T-helper 1 cell treated with Interleukin-12 subunit alpha and Interleukin-12 subunit beta and Interleukin-4 antibody, amounts not matched to agents 30 μg/mL and 1 μg/mL, for 36 hours (primary cell): ENCODE results near the gene DNAJB12.

Experiments
- H3K27ac Mint-ChIP-seq: one replicate; pipeline ENCODE4 v1.8.0; 2021; ENCODE audit warnings: mild to moderate bottlenecking, mixed read lengths
- H3K27me3 Mint-ChIP-seq: one replicate; pipeline ENCODE4 v1.8.0; 2021; ENCODE audit warnings: low read depth, mixed read lengths
- H3K36me3 Mint-ChIP-seq: one replicate; pipeline ENCODE4 v1.8.0; 2021; ENCODE audit warnings: low read depth, mixed read lengths
- H3K4me1 Mint-ChIP-seq: one replicate; pipeline ENCODE4 v1.8.0; 2021; ENCODE audit warnings: low read depth, mixed read lengths
- H3K4me3 Mint-ChIP-seq: one replicate; pipeline ENCODE4 v1.8.0; 2021; ENCODE audit warnings: mild to moderate bottlenecking, moderate library complexity, mixed read lengths
- H3K9me3 Mint-ChIP-seq: one replicate; pipeline ENCODE4 v1.8.0; 2021; ENCODE audit warnings: mixed read lengths

The DNAJB12 gene

GRCh38 chr10:72340510-72341261 is 14.0 kb downstream of the DNAJB12 start:
- Mint-ChIP-seq H3K4me3 (no peak overlapping the region), H3K4me1 (peaks cover 20% of the 10 kb centered on the region), H3K9me3 (no peaks in the 10 kb centered on the region), H3K36me3 (peaks cover 28% of the 10 kb centered on the region), H3K27ac (peak overlapping the region; percentile 6), H3K27me3 (no peaks in the 10 kb centered on the region)

DNA sequence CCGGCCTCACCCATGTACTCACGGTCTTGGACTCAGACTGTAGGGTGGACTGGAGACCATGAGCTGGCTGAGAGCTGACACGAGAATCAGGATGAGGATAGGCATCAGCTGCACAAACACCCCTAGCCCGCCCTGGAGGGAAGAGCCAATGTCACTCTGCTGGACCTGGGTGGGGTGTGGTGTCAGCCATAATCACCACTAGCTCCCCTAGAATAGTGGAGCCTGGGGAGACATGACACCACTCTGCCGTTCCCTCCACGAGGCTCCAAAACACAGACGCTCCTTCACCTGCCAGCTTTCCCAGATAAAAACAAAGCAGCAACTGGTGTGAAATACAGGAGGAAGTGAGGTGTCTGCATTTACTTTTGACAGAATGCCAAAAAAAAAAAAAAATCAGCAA is 16.5 kb downstream of the DNAJB12 start:
- peak overlapping the region; percentile 36 for H3K27ac Mint-ChIP-seq
- peaks cover 43% of the 10 kb centered on the region for H3K4me1 Mint-ChIP-seq
- H3K27me3 Mint-ChIP-seq = no peaks in the 10 kb centered on the region
- peaks cover 35% of the 10 kb centered on the region for H3K36me3 Mint-ChIP-seq
- H3K4me3 Mint-ChIP-seq = no peak overlapping the region
- no peaks in the 10 kb centered on the region for H3K9me3 Mint-ChIP-seq

DNA sequence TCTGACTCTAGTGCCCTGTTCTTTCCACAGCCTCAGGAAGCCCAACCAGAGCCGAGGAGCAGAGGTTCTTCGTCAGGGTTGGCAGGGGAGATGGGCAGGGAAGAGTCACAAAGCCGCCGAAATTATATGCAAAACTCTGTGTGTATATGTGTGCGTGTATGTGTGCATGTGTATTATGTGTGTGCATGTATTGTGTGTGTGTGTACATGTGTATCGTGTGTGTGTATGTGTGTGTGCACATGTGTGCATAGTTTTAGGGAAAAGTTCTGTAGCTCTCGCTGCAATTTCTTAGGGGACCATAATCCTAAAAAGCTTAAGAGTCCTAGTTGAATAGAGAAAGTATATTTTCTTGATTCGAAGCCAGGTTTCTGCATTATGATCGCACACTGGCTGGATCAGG is 17.0 kb downstream of the DNAJB12 start:
- Mint-ChIP-seq H3K4me1 (peaks cover 48% of the 10 kb centered on the region), H3K4me3 (no peak overlapping the region), H3K9me3 (no peaks in the 10 kb centered on the region), H3K36me3 (peaks cover 38% of the 10 kb centered on the region), H3K27me3 (no peaks in the 10 kb centered on the region), H3K27ac (peak overlapping the region; percentile 36)

DNA sequence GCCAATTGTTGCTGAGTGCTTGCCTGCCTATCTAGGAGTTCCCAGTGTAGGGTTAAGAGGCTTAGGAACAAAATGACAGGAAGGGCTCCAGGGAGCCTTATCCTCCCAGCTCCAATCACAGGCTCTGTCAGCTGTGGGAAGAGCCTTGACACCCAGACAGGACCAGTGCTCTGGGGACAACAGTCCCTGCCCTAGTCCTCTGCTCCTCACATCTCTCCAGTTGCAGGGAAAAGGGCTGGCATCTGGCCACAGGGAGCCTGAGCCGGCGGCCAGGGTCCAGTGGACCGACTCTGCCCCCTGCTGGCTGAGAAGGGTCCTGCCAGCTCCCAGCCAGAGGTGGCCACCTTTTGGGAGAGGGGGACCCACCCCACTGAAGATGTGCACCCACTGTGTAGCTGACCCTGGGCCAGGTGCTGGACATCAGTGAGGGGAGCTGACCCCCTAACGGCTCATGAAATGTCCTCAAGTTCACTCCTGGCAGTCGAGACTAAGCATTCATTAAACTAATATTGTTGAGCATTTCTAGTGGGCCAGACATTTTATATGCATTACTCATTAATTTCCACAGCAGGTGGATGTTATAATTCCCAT is 17.6 kb downstream of the DNAJB12 start:
- Mint-ChIP-seq H3K4me1 (peaks cover 48% of the 10 kb centered on the region), H3K27ac (peak overlapping the region; percentile 49), H3K36me3 (peaks cover 38% of the 10 kb centered on the region), H3K9me3 (no peaks in the 10 kb centered on the region), H3K27me3 (no peaks in the 10 kb centered on the region), H3K4me3 (no peak overlapping the region)

- Mint-ChIP-seq H3K27me3 (no peaks in the 10 kb centered on the region), H3K4me3 (peak overlapping the region; percentile 12), H3K36me3 (peaks cover 37% of the 10 kb centered on the region), H3K27ac (peak overlapping the region; percentile 91), H3K4me1 (peaks cover 52% of the 10 kb centered on the region), H3K9me3 (no peaks in the 10 kb centered on the region)
These were observed 18.3 kb downstream of the DNAJB12 start for GRCh38 chr10:72336259-72337038.

GRCh38 chr10:72335394-72336258 is 19.1 kb downstream of the DNAJB12 start:
- H3K9me3 Mint-ChIP-seq = no peaks in the 10 kb centered on the region
- H3K4me3 Mint-ChIP-seq = peak overlapping the region; percentile 50
- no peaks in the 10 kb centered on the region for H3K27me3 Mint-ChIP-seq
- peak overlapping the region; percentile 91 for H3K27ac Mint-ChIP-seq
- peaks cover 35% of the 10 kb centered on the region for H3K36me3 Mint-ChIP-seq
- peaks cover 57% of the 10 kb centered on the region for H3K4me1 Mint-ChIP-seq

DNA sequence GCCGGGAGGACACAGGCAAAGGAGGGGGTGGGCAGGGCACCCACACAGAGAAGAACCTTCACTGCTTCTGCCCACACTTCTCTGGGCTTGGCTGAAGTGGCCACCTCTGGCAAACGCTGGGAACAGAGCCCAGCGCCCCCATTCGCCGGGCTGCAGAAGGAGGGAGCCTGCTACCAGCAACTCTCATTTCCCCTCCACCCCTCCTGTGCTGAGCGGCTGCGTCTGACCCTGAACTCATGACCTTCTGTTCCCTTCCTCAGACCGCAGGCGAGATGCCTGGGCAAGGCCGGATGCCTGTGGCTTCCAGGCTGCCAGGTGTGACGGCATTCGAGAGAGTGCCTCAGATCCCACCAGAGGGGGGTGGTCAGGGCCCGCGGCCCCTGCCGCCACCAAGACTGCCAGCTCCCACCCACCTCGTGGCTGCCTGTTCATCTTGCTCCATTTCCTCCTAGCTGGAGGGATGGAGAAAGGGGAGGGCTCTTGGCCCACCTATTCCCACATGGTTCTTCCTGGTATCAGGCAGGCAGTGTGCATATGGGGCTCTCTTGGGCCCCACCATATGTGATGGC is 19.8 kb downstream of the DNAJB12 start:
- H3K36me3 Mint-ChIP-seq = peaks cover 32% of the 10 kb centered on the region
- peaks cover 64% of the 10 kb centered on the region for H3K4me1 Mint-ChIP-seq
- peak overlapping the region; percentile 91 for H3K27ac Mint-ChIP-seq
- no peaks in the 10 kb centered on the region for H3K27me3 Mint-ChIP-seq
- H3K4me3 Mint-ChIP-seq = peak overlapping the region; percentile 70
- no peaks in the 10 kb centered on the region for H3K9me3 Mint-ChIP-seq

GRCh38 chr10:72334196-72334824 is 20.4 kb downstream of the DNAJB12 start:
- Mint-ChIP-seq H3K4me3 (peak overlapping the region; percentile 70), H3K27me3 (no peaks in the 10 kb centered on the region), H3K9me3 (no peaks in the 10 kb centered on the region), H3K27ac (peak overlapping the region; percentile 91), H3K4me1 (peaks cover 69% of the 10 kb centered on the region), H3K36me3 (peaks cover 32% of the 10 kb centered on the region)

- H3K4me1 Mint-ChIP-seq = peaks cover 74% of the 10 kb centered on the region
- H3K4me3 Mint-ChIP-seq = peak overlapping the region; percentile 34
These were observed 21.4 kb downstream of the DNAJB12 start for GRCh38 chr10:72333112-72334015.

GRCh38 chr10:72332423-72333111 is 22.2 kb downstream of the DNAJB12 start:
- Mint-ChIP-seq H3K4me1 (peaks cover 78% of the 10 kb centered on the region), H3K27me3 (no peaks in the 10 kb centered on the region), H3K4me3 (peak overlapping the region; percentile 34), H3K9me3 (no peaks in the 10 kb centered on the region), H3K36me3 (peaks cover 27% of the 10 kb centered on the region), H3K27ac (peak overlapping the region; percentile 99)

More at GRCh38 chr10:72333112-72334015, 21.4 kb downstream of the DNAJB12 start:
- H3K9me3 Mint-ChIP-seq = no peaks in the 10 kb centered on the region
- H3K27ac Mint-ChIP-seq = peak overlapping the region; percentile 99
- H3K27me3 Mint-ChIP-seq = no peaks in the 10 kb centered on the region
- peaks cover 32% of the 10 kb centered on the region for H3K36me3 Mint-ChIP-seq

- Mint-ChIP-seq H3K27ac (peak overlapping the region; percentile 99), H3K9me3 (peaks cover 2% of the 10 kb centered on the region), H3K4me1 (peaks cover 75% of the 10 kb centered on the region), H3K36me3 (peaks cover 24% of the 10 kb centered on the region), H3K4me3 (peak overlapping the region; percentile 78), H3K27me3 (no peaks in the 10 kb centered on the region)
These were observed 22.9 kb downstream of the DNAJB12 start for GRCh38 chr10:72331575-72332422.

GRCh38 chr10:72330069-72330426 is 24.7 kb downstream of the DNAJB12 start:
- Mint-ChIP-seq H3K36me3 (peaks cover 22% of the 10 kb centered on the region), H3K9me3 (peaks cover 8% of the 10 kb centered on the region), H3K4me1 (peaks cover 65% of the 10 kb centered on the region), H3K4me3 (peak overlapping the region; percentile 51), H3K27me3 (no peaks in the 10 kb centered on the region), H3K27ac (peak overlapping the region; percentile 99)
